Uterus (tissue), 4 donors: Measurements from ENCODE around the gene PRKG1. TPM values are rescaled to one million over a fixed set of nuclear protein-coding genes. Genes with fewer than 3 reads are reported as not detected.

Experiments used
- DNase-seq, 2 donors: peaks; one replicate each; pipeline ENCODE4 v3.0.0-alpha.2; 2019 to 2020
- H3K27ac ChIP-seq, 2 donors: fragments of 200-600 bp; sonication (generic); 1 replicate in 1 of 2; 2 replicates in 1 of 2; pipeline ENCODE4 v1.5.1; 2016 to 2018
- H3K27me3 ChIP-seq, 2 donors: fragments of 200-600 bp; sonication (generic); one replicate each; pipeline ENCODE4 v1.5.1; 2018 to 2019; ENCODE audit warnings: control low read depth in 1 of 2
- H3K36me3 ChIP-seq, 2 donors: fragments of 200-600 bp; sonication (generic); one replicate each; pipeline ENCODE4 v1.5.1; 2019; ENCODE audit warnings: control low read depth in 1 of 2
- H3K4me1 ChIP-seq, 2 donors: fragments of 200-600 bp; sonication (generic); one replicate each; pipeline ENCODE4 v1.5.1; 2018 to 2019; ENCODE audit warnings: control low read depth in 1 of 2
- H3K4me3 ChIP-seq, 2 donors: fragments of 200-600 bp; sonication (generic); 1 replicate in 1 of 2; 2 replicates in 1 of 2; pipeline ENCODE4 v1.5.1; 2018 to 2019; ENCODE audit warnings: mild to moderate bottlenecking in 1 of 2
- H3K9me3 ChIP-seq, 2 donors: fragments of 200-600 bp; sonication (generic); one replicate each; pipeline ENCODE4 v1.5.1; 2019; ENCODE audit warnings: control low read depth in 1 of 2
- CTCF ChIP-seq, 4 experiments: fragments of 200-600 bp in 2 of 4; fragments of 450-650 bp in 2 of 4; sonication (generic) in 2 of 4; IDR thresholded peaks; one replicate each; pipeline ENCODE4 v1.5.1; 2016 to 2019; ENCODE audit warnings: antibody characterized with exemption in 4 of 4, mild to moderate bottlenecking in 2 of 4, moderate library complexity in 1 of 4
- POLR2A ChIP-seq, 2 donors: fragments of 450-650 bp; IDR thresholded peaks; one replicate each; pipeline ENCODE4 v1.6.1; 2016; ENCODE audit warnings: antibody characterized with exemption in 2 of 2, mild to moderate bottlenecking in 1 of 2, moderate library complexity in 1 of 2
- intact Hi-C: fragments of 100-400 bp; cut with DNase I; formaldehyde crosslinking; loops from one replicate; pipeline ENCODE4 v1.15.1; 2023; ENCODE audit warnings: low total_unique reads
- total RNA-seq, 4 donors: library from RNA; depleted of rRNA in 3 of 4; stranded (reverse); fragments of >200 nt in 3 of 4; gene quantifications; one replicate each; pipeline versions ENCODE4 v1.1.0 to v1.2.4, GENCODE V29; 2014 to 2023
- donor health status: DM: yes; HTN: yes; CAD: no.

The PRKG1 gene
- total RNA-seq, 4 donors from 2014 or later, result 32.4 to 136 (median 69.6) TPM

GRCh38 chr10:51416494-51416893 lies 342.2 kb downstream of the PRKG1 start:
- no peak for DNase-seq
- TF ChIP-seq CTCF (IDR thresholded peaks at IDR 0.05), result no peak
- TF ChIP-seq POLR2A (IDR thresholded peaks at IDR 0.05), result no peak
- H3K9me3 ChIP-seq, result no peaks in the 10 kb centered on the region
- H3K4me1 ChIP-seq, result no peaks in the 10 kb centered on the region
- H3K36me3 ChIP-seq, result no peaks in the 10 kb centered on the region
- no peak overlapping the region for H3K27ac ChIP-seq
- H3K27me3 ChIP-seq, result no peaks in the 10 kb centered on the region
- intact Hi-C loops, result no loop called here
- H3K4me3 ChIP-seq, result no peak overlapping the region

- H3K27ac ChIP-seq, result no peak overlapping the region
- TF ChIP-seq CTCF (IDR thresholded peaks at IDR 0.05), result no peak
- TF ChIP-seq POLR2A (IDR thresholded peaks at IDR 0.05), result no peak
- H3K4me1 ChIP-seq, result peaks cover 0 to 10% of the 10 kb centered on the region in 2 donors
- DNase-seq, result no peak
- H3K36me3 ChIP-seq, result no peaks in the 10 kb centered on the region
- H3K9me3 ChIP-seq, result no peaks in the 10 kb centered on the region
- intact Hi-C loops, result loop anchor here (10.0 kb wide), 1 partner anchor 355 kb away; no protein-coding TSS in a partner anchor
- no peak overlapping the region for H3K4me3 ChIP-seq
- no peaks in the 10 kb centered on the region for H3K27me3 ChIP-seq
Measured at GRCh38 chr10:51419196-51420093, 345.2 kb downstream of the PRKG1 start.

- peaks cover 0 to 10% of the 10 kb centered on the region in 2 donors for H3K4me1 ChIP-seq
- intact Hi-C loops, result loop anchor here (10.0 kb wide), 1 partner anchor 357 kb away; no protein-coding TSS in a partner anchor
- TF ChIP-seq POLR2A (IDR thresholded peaks at IDR 0.05) (no peak), CTCF (IDR thresholded peaks at IDR 0.05) (no peak)
- no peaks in the 10 kb centered on the region for H3K9me3 ChIP-seq
- peak overlapping the region; percentile 72 to 77 for H3K27ac ChIP-seq
- no peaks in the 10 kb centered on the region for H3K36me3 ChIP-seq
- H3K4me3 ChIP-seq, result no peak overlapping the region
- no peak for DNase-seq
- H3K27me3 ChIP-seq, result no peaks in the 10 kb centered on the region
Measured at GRCh38 chr10:51421853-51422252, 347.6 kb downstream of the PRKG1 start.

- TF ChIP-seq POLR2A (IDR thresholded peaks at IDR 0.05) (no peak), CTCF (IDR thresholded peaks at IDR 0.05) (peak; percentile 64 to 88 (median 73))
- DNase-seq, result peak; percentile 60 to 73
- intact Hi-C loops, result loop anchor here (10.0 kb wide), 1 partner anchor 358 kb away; no protein-coding TSS in a partner anchor
- peaks cover 0 to 10% of the 10 kb centered on the region in 2 donors for H3K4me1 ChIP-seq
- no peak overlapping the region for H3K4me3 ChIP-seq
- H3K27ac ChIP-seq, result peak overlapping the region; percentile 72 to 77
- H3K9me3 ChIP-seq, result no peaks in the 10 kb centered on the region
- no peaks in the 10 kb centered on the region for H3K36me3 ChIP-seq
- H3K27me3 ChIP-seq, result no peaks in the 10 kb centered on the region
Measured at GRCh38 chr10:51422311-51423120, 348.2 kb downstream of the PRKG1 start.
